Brain microvascular endothelial cell (primary cell): ENCODE results near the gene NTM.

ENCODE experiments used
- DNase-seq: peaks from one replicate; pipeline ENCODE4 v3.0.0-alpha.2; 2020
- H3K27ac ChIP-seq: fragments of 250-450 bp; sonication (Bioruptor Pico); 2 replicates; pipeline ENCODE4 v1.5.1; 2020; ENCODE audit warnings: mild to moderate bottlenecking, moderate library complexity
- H3K27me3 ChIP-seq: fragments of 250-450 bp; sonication (Bioruptor Pico); replicated peaks from 2 replicates; pipeline ENCODE4 v1.5.1; 2020; ENCODE audit warnings: mild to moderate bottlenecking
- H3K36me3 ChIP-seq: fragments of 250-450 bp; sonication (Bioruptor Pico); replicated peaks from 2 replicates; pipeline ENCODE4 v1.5.1; 2020; ENCODE audit warnings: mild to moderate bottlenecking
- H3K4me3 ChIP-seq: 2 replicates; pipeline ENCODE4 v1.5.1; 2011; ENCODE audit warnings: low read depth, mild to moderate bottlenecking, control low read depth, low read length, moderate library complexity
- in situ Hi-C: cut with HindIII; loops from 2 replicates; pipeline ENCODE4 v1.10.0; 2017; ENCODE audit warnings: low sequenced_read_pairs, low pct_ligation_motif_present
- TF ChIP-seq, protein P1 (sequence below): IDR thresholded peaks from 2 replicates; pipeline ENCODE4 v1.5.1; 2011; ENCODE audit warnings: low read depth, mild to moderate bottlenecking, moderate library complexity, low read length, control low read depth, inconsistent platforms; ENCODE audit errors: missing control alignments

Gene NTM

DNA sequence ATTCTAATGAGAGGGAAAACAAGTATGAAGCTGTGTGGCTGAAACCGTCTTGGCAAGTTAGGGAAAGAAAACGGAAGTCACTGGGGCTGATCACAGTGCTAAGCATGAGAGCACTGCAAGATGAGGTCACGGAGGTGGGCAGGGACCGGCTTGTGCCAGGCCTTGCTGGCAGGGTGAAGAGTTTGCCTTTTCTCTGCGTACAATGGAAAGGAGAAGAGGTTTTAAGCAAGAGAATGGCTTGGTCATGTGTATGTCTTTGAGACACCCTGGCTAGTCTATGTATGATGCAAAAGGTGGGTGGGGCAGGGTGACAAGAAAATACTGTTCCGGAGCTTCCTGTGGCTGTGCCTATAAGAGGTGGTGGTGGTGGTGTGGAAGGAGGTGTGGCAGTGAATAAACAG, 567.9 kb downstream of the NTM start:
- in situ Hi-C loops = no loop called here
- TF ChIP-seq, protein P1, sequence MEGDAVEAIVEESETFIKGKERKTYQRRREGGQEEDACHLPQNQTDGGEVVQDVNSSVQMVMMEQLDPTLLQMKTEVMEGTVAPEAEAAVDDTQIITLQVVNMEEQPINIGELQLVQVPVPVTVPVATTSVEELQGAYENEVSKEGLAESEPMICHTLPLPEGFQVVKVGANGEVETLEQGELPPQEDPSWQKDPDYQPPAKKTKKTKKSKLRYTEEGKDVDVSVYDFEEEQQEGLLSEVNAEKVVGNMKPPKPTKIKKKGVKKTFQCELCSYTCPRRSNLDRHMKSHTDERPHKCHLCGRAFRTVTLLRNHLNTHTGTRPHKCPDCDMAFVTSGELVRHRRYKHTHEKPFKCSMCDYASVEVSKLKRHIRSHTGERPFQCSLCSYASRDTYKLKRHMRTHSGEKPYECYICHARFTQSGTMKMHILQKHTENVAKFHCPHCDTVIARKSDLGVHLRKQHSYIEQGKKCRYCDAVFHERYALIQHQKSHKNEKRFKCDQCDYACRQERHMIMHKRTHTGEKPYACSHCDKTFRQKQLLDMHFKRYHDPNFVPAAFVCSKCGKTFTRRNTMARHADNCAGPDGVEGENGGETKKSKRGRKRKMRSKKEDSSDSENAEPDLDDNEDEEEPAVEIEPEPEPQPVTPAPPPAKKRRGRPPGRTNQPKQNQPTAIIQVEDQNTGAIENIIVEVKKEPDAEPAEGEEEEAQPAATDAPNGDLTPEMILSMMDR = no peak
- no peak for DNase-seq
- no peaks in the 10 kb centered on the region for H3K27me3 ChIP-seq
- no peak overlapping the region for H3K27ac ChIP-seq
- no peaks in the 10 kb centered on the region for H3K36me3 ChIP-seq
- H3K4me3 ChIP-seq = no peak overlapping the region

DNA sequence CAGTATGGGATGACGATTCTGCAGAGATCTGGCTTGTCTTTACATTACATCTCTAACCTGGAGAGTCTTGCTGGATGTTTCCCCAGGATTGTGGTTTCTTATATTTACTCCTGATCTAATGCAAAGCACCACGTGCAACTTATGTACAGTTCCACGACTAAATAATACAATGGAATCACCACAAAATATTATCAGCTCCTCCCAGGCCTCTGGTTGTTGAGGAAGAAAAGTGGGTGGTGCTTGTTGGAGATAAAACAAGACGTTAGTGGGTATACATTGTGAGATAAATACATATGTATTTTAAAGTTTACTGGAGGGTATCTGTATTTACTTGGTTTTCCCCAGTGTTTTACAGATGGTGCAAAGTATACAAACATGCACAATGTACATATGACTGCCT, 569.7 kb downstream of the NTM start:
- Histone ChIP-seq H3K27me3 (no peaks in the 10 kb centered on the region), H3K36me3 (no peaks in the 10 kb centered on the region), H3K4me3 (no peak overlapping the region), H3K27ac (no peak overlapping the region)
- TF ChIP-seq, protein P1 = no peak
- in situ Hi-C loops = no loop called here
- DNase-seq = no peak

DNA sequence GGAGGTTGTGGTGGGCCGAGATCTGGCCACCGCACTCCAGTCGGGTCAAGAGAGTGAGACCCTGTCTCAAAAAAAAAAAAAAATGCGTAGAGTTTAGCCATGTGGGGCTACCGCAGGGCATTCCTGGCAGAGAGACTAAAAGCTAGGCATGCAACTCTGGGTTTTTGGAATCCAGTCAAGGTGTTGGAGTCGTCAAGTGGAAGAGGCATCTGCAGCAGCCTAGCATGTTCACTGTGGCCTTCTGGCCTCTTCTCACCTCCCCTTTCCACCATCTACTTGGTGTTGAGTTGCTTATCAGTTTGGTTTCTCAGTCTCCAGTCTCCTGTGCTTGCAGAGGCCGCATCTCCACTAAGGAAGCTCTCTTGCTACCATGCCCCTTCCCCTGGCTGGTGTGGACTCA, 572.5 kb downstream of the NTM start:
- Histone ChIP-seq H3K27me3 (no peaks in the 10 kb centered on the region), H3K27ac (no peak overlapping the region), H3K36me3 (no peaks in the 10 kb centered on the region), H3K4me3 (no peak overlapping the region)
- TF ChIP-seq, protein P1 = no peak
- no peak for DNase-seq
- in situ Hi-C loops = no loop called here

DNA sequence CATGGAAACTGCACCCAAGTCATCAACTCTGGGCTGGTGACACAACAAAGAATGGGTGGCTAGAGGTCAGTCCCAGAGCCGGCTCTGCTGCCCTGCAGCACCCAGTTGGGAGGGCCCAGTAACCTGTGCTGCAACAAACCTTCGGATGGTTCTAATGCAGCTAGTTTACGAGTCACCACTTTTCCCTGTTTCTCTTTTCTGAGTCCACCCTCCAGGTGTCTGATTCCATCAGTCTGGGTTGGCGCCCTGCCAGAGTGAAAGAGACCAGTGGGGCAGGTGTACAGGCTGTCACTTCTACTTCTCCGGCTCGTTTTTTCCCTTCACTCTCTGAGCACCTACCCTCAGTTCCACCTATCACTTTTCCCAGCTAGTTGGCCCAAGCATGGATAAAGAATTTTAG, 572.9 kb downstream of the NTM start:
- H3K27ac ChIP-seq = no peak overlapping the region
- H3K36me3 ChIP-seq = no peaks in the 10 kb centered on the region
- no peak overlapping the region for H3K4me3 ChIP-seq
- in situ Hi-C loops = no loop called here
- TF ChIP-seq, protein P1 = no peak
- no peak for DNase-seq
- H3K27me3 ChIP-seq = no peaks in the 10 kb centered on the region

DNA sequence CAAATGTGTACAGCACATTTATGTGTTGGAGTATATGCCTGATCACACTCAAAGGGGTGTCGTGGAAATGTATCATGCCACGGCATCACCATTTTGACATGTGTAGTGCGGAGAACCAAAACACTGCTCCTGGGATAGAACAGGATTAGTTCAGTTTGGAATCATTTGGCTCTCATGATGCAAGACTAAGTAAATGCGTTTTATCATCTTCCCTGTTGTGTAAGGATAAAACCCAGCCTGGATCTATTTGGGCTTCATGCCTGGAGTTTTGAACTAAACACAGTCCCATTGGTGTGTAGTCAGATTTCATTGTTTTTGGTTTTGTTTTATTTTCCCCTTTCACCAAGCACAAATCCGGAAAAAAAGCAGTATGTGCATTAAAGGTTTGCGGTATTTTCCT, 574.3 kb downstream of the NTM start:
- no peaks in the 10 kb centered on the region for H3K27me3 ChIP-seq
- H3K27ac ChIP-seq = no peak overlapping the region
- no peak for DNase-seq
- TF ChIP-seq, protein P1 = no peak
- H3K4me3 ChIP-seq = no peak overlapping the region
- no peaks in the 10 kb centered on the region for H3K36me3 ChIP-seq
- in situ Hi-C loops = no loop called here

DNA sequence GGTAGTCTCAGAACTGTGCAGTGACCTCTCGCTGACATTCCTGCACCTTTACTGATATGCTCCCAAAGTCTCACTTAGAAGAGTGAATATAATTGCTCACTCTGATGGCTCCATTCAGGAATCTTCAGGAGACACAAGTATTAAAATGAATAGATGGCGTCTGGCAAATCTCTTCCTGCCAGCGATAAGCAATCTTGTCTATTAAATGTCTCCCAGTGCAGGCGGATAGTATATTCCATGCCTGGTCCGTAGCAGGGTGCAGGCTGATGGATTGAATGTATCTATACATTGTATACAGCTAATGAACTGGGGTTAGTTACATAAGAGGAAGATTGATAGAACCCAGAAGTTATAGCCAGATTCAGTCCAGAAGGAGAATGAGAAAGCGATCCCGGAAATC, 575.3 kb downstream of the NTM start:
- DNase-seq = no peak
- Histone ChIP-seq H3K27me3 (no peaks in the 10 kb centered on the region), H3K27ac (no peak overlapping the region), H3K4me3 (no peak overlapping the region), H3K36me3 (no peaks in the 10 kb centered on the region)
- in situ Hi-C loops = no loop called here
- TF ChIP-seq, protein P1 = no peak
